ENCODE results near the gene EYA2.

DNA sequence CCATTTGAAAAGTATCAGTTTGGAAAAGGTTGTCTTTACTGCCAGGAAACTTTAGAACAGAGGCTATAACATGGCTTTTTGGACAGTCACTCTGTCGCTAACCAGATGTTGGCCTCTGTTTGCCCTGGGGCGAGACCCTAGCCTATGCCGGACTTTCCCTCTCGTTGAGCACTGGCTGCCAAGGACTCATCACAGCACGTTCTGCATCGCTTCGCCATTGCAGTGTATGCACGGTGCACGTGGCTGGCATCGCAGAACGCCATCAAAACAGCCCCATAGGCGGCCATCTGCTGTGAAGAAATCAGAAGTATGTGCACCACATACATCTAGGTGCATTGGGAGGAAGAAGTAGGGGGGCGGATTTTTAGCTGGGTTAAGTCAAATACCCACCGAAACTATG is 156.4 kb downstream of the EYA2 start:
- TF ChIP-seq CTCF (optimal IDR thresholded peaks at IDR 0.05 in 1 of 3, IDR thresholded peaks at IDR 0.05 in 1 of 3, conservative IDR thresholded peaks at IDR 0.05 in 1 of 3; ENCODE audit: extremely low read depth in 1 of 3, insufficient read depth in 2 of 3, low read length in 3 of 3) (no peak), EZH2 (IDR thresholded peaks at IDR 0.05; ENCODE audit: low read length) (no peak)
